HepG2 (cell line): Measurements from ENCODE around the gene CAVIN3. TPM values are rescaled to one million over a fixed set of nuclear protein-coding genes. Genes with fewer than 3 reads are reported as not detected.

Experiments
- EHMT2 ChIP-seq: fragments of 200-600 bp; sonication (generic); IDR thresholded peaks from 2 replicates; pipeline ENCODE4 v1.7.0; 2017; ENCODE audit warnings: antibody characterized with exemption, low read depth, low read length, borderline replicate concordance
- FOSL2 ChIP-seq: sonication (generic); formaldehyde crosslinking; IDR thresholded peaks from 2 replicates; pipeline ENCODE4 v1.4.0; 2020; ENCODE audit warnings: missing genetic modification reagents
- HOXA9 ChIP-seq: sonication (generic); formaldehyde crosslinking; IDR thresholded peaks from 2 replicates; pipeline ENCODE4 v1.8.1; 2022; ENCODE audit warnings: missing genetic modification reagents, mild to moderate bottlenecking, moderate library complexity, borderline replicate concordance
- MED8 ChIP-seq: sonication (generic); formaldehyde crosslinking; IDR thresholded peaks from 2 replicates; pipeline ENCODE4 v1.8.1; 2023; ENCODE audit warnings: mild to moderate bottlenecking, missing genetic modification reagents; ENCODE audit not compliant: insufficient replicate concordance
- PRPF4 ChIP-seq: fragments of 200-400 bp; formaldehyde crosslinking; IDR thresholded peaks from 2 replicates; pipeline ENCODE4 v1.6.1; 2016; ENCODE audit warnings: low read length, low read depth; ENCODE audit not compliant: poor library complexity, severe bottlenecking
- RAD21 ChIP-seq: fragments of 450-650 bp; formaldehyde crosslinking; IDR thresholded peaks from 2 replicates; pipeline ENCODE4 v1.5.0; 2020; ENCODE audit warnings: mild to moderate bottlenecking
- ZBTB38 ChIP-seq: sonication (generic); formaldehyde crosslinking; IDR thresholded peaks from 2 replicates; pipeline ENCODE4 v1.5.1; 2020; ENCODE audit warnings: mild to moderate bottlenecking, missing genetic modification reagents
- ZNF879 ChIP-seq: sonication (generic); formaldehyde crosslinking; IDR thresholded peaks from 2 replicates; pipeline ENCODE4 v1.8.1; 2023; ENCODE audit warnings: missing genetic modification reagents
- polyA plus RNA-seq, 8 experiments: library from polyadenylated mRNA; depleted of rRNA in 3 of 8; stranded (reverse) in 7 of 8; unstranded in 1 of 8; fragments of >200 nt; fragmentation: Illumina TruSeq in 4 of 8; extraction: Trizol in 4 of 8; gene quantifications; 2 replicates each; pipeline versions ENCODE4 v1.2.1 to v1.2.3, GENCODE V29; 2011 to 2016; ENCODE audit warnings: low read depth in 4 of 8, missing spikeins in 1 of 8, mixed read lengths in 1 of 8; ENCODE audit not compliant: insufficient read depth in 1 of 8
- total RNA-seq, 5 experiments: library from RNA; depleted of rRNA; stranded (reverse); fragments of >200 nt; fragmentation: Illumina TruSeq; extraction: Trizol; gene quantifications; 2 replicates each; pipeline ENCODE4 v1.2.3, GENCODE V29; 2016; ENCODE audit warnings: low read depth in 1 of 5
- TF ChIP-seq, protein P1 (sequence below): sonication (generic); formaldehyde crosslinking; IDR thresholded peaks from 2 replicates; pipeline ENCODE4 v1.8.0; 2022; ENCODE audit warnings: low read depth, missing genetic modification reagents
- TF ChIP-seq, protein P2 (sequence below): sonication (generic); formaldehyde crosslinking; IDR thresholded peaks from 2 replicates; pipeline ENCODE4 v1.8.1; 2023; ENCODE audit warnings: mild to moderate bottlenecking, missing genetic modification reagents, borderline replicate concordance
- TF ChIP-seq, protein P3 (sequence below): sonication (generic); formaldehyde crosslinking; IDR thresholded peaks from 2 replicates; pipeline ENCODE4 v1.8.1; 2022; ENCODE audit warnings: mild to moderate bottlenecking, missing genetic modification reagents
- TF ChIP-seq, protein P4 (sequence below): sonication (generic); formaldehyde crosslinking; conservative IDR thresholded peaks from 2 replicates; pipeline ENCODE4 v1.8.0; 2022; ENCODE audit warnings: missing genetic modification reagents
- TF ChIP-seq, protein P5 (sequence below): sonication (generic); formaldehyde crosslinking; IDR thresholded peaks from 2 replicates; pipeline ENCODE4 v1.4.0; 2020; ENCODE audit warnings: missing genetic modification reagents
- TF ChIP-seq, protein P6 (sequence below): sonication (generic); formaldehyde crosslinking; IDR thresholded peaks from 2 replicates; pipeline ENCODE4 v1.4.0; 2020; ENCODE audit warnings: missing genetic modification reagents
- TF ChIP-seq, protein P7 (sequence below): sonication (generic); formaldehyde crosslinking; IDR thresholded peaks from 2 replicates; pipeline ENCODE4 v1.5.1; 2020; ENCODE audit warnings: mild to moderate bottlenecking, missing genetic modification reagents, moderate library complexity
- TF ChIP-seq, protein P8 (sequence below): sonication (generic); formaldehyde crosslinking; conservative IDR thresholded peaks from 2 replicates; pipeline ENCODE4 v1.8.1; 2023; ENCODE audit warnings: missing genetic modification reagents

The CAVIN3 gene
- total and polyA plus RNA-seq, 2 of the 13 experiments (the other 11 are each of a cell fraction or from before 2014, with no cell fraction given), result not detected

DNA sequence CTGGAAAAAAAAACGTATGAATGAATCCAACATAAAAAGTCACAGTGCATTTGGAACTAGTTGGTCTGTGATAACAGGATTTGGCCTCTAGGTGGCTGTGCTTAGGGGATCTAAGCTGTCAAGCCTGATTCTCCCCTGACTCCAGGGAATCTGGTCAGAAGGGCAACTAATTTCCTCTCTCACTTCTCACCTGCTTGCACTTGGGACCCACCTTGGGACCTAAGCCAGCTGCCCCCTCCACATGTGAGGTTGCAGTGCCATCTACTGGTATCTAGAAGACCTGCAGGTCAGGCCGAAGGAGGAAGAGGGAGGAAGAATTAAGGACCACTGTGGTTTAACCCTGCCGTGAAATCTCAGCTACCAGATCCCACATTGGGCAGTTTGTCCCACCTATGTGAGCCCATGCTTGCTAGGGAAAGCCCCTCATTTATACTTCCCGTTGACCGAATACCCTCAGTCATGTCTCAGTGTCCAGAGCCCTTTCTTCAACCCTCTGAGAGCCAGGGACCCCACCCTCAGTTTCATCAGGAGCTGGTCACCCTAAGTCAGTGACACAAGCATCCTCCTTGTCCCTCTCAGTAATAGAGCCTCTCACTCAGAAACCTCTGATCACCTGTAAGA lies 33.2 kb upstream of the CAVIN3 start (continued):
- TF ChIP-seq, protein P1, sequence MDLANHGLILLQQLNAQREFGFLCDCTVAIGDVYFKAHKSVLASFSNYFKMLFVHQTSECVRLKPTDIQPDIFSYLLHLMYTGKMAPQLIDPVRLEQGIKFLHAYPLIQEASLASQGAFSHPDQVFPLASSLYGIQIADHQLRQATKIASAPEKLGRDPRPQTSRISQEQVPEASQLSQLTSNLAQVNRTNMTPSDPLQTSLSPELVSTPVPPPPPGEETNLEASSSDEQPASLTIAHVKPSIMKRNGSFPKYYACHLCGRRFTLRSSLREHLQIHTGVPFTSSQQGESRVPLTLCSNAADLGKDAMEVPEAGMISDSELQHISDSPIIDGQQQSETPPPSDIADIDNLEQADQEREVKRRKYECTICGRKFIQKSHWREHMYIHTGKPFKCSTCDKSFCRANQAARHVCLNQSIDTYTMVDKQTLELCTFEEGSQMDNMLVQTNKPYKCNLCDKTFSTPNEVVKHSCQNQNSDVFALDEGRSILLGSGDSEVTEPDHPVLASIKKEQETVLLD (CRISPR knock-in tag), result no peak
- TF ChIP-seq FOSL2 (CRISPR knock-in tag) (peak; percentile 49; the same call in 1 of the 2 replicates), HOXA9 (CRISPR knock-in tag) (no peak), RAD21 (CRISPR knock-in tag) (peak; percentile 90), MED8 (CRISPR knock-in tag) (no peak), PRPF4 (no peak), EHMT2 (no peak), ZNF879 (CRISPR knock-in tag) (no peak), ZBTB38 (no peak)
- TF ChIP-seq, protein P2, sequence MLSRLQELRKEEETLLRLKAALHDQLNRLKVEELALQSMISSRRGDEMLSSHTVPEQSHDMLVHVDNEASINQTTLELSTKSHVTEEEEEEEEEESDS (CRISPR knock-in tag), result no peak
- TF ChIP-seq, protein P3, sequence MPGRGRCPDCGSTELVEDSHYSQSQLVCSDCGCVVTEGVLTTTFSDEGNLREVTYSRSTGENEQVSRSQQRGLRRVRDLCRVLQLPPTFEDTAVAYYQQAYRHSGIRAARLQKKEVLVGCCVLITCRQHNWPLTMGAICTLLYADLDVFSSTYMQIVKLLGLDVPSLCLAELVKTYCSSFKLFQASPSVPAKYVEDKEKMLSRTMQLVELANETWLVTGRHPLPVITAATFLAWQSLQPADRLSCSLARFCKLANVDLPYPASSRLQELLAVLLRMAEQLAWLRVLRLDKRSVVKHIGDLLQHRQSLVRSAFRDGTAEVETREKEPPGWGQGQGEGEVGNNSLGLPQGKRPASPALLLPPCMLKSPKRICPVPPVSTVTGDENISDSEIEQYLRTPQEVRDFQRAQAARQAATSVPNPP (CRISPR knock-in tag), result no peak
- TF ChIP-seq, protein P4, sequence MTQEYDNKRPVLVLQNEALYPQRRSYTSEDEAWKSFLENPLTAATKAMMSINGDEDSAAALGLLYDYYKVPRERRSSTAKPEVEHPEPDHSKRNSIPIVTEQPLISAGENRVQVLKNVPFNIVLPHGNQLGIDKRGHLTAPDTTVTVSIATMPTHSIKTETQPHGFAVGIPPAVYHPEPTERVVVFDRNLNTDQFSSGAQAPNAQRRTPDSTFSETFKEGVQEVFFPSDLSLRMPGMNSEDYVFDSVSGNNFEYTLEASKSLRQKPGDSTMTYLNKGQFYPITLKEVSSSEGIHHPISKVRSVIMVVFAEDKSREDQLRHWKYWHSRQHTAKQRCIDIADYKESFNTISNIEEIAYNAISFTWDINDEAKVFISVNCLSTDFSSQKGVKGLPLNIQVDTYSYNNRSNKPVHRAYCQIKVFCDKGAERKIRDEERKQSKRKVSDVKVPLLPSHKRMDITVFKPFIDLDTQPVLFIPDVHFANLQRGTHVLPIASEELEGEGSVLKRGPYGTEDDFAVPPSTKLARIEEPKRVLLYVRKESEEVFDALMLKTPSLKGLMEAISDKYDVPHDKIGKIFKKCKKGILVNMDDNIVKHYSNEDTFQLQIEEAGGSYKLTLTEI, result no peak
- TF ChIP-seq, protein P5, sequence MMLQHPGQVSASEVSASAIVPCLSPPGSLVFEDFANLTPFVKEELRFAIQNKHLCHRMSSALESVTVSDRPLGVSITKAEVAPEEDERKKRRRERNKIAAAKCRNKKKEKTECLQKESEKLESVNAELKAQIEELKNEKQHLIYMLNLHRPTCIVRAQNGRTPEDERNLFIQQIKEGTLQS (CRISPR knock-in tag), result no peak
- TF ChIP-seq, protein P6, sequence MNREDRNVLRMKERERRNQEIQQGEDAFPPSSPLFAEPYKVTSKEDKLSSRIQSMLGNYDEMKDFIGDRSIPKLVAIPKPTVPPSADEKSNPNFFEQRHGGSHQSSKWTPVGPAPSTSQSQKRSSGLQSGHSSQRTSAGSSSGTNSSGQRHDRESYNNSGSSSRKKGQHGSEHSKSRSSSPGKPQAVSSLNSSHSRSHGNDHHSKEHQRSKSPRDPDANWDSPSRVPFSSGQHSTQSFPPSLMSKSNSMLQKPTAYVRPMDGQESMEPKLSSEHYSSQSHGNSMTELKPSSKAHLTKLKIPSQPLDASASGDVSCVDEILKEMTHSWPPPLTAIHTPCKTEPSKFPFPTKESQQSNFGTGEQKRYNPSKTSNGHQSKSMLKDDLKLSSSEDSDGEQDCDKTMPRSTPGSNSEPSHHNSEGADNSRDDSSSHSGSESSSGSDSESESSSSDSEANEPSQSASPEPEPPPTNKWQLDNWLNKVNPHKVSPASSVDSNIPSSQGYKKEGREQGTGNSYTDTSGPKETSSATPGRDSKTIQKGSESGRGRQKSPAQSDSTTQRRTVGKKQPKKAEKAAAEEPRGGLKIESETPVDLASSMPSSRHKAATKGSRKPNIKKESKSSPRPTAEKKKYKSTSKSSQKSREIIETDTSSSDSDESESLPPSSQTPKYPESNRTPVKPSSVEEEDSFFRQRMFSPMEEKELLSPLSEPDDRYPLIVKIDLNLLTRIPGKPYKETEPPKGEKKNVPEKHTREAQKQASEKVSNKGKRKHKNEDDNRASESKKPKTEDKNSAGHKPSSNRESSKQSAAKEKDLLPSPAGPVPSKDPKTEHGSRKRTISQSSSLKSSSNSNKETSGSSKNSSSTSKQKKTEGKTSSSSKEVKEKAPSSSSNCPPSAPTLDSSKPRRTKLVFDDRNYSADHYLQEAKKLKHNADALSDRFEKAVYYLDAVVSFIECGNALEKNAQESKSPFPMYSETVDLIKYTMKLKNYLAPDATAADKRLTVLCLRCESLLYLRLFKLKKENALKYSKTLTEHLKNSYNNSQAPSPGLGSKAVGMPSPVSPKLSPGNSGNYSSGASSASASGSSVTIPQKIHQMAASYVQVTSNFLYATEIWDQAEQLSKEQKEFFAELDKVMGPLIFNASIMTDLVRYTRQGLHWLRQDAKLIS (CRISPR knock-in tag), result no peak
- TF ChIP-seq, protein P7, sequence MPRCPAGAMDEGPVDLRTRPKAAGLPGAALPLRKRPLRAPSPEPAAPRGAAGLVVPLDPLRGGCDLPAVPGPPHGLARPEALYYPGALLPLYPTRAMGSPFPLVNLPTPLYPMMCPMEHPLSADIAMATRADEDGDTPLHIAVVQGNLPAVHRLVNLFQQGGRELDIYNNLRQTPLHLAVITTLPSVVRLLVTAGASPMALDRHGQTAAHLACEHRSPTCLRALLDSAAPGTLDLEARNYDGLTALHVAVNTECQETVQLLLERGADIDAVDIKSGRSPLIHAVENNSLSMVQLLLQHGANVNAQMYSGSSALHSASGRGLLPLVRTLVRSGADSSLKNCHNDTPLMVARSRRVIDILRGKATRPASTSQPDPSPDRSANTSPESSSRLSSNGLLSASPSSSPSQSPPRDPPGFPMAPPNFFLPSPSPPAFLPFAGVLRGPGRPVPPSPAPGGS (CRISPR knock-in tag), result no peak
- TF ChIP-seq, protein P8, sequence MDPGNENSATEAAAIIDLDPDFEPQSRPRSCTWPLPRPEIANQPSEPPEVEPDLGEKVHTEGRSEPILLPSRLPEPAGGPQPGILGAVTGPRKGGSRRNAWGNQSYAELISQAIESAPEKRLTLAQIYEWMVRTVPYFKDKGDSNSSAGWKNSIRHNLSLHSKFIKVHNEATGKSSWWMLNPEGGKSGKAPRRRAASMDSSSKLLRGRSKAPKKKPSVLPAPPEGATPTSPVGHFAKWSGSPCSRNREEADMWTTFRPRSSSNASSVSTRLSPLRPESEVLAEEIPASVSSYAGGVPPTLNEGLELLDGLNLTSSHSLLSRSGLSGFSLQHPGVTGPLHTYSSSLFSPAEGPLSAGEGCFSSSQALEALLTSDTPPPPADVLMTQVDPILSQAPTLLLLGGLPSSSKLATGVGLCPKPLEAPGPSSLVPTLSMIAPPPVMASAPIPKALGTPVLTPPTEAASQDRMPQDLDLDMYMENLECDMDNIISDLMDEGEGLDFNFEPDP, result no peak
